Measurements from ENCODE around the gene ACP2.

- TF ChIP-seq CTCF (IDR thresholded peaks at IDR 0.05; ENCODE audit: low read depth, low read length) (no peak), POLR2A (IDR thresholded peaks at IDR 0.05; ENCODE audit: extremely low read depth, insufficient read length) (no peak), MAX (IDR thresholded peaks at IDR 0.05; ENCODE audit: low read depth, low read length) (no peak)
Measured at GRCh38 chr11:47289856-47290255, 41.2 kb upstream of the ACP2 start.

Data from NB4 (cell line).